OCI-LY1 (cell line): ENCODE measurements around the gene KLF3.

Source experiments
- H2AFZ ChIP-seq: fragments of 200-600 bp; sonication (generic), shearing (Covaris generic); 2 replicates; pipeline ENCODE4 v1.6.0; 2014; ENCODE audit warnings: antibody characterized with exemption, mild to moderate bottlenecking, low read length
- H3F3A ChIP-seq: fragments of 200-600 bp; sonication (generic), shearing (Covaris generic); 2 replicates; pipeline ENCODE4 v1.6.0; 2014; ENCODE audit warnings: mild to moderate bottlenecking, antibody characterized with exemption, low read length, moderate library complexity; ENCODE audit not compliant: insufficient read depth
- H3K27ac ChIP-seq: fragments of 200-600 bp; sonication (generic); 2 replicates; pipeline ENCODE4 v1.5.1; 2014; ENCODE audit warnings: low read length, mixed run types, mild to moderate bottlenecking, low read depth; ENCODE audit not compliant: poor library complexity, severe bottlenecking
- H3K27me3 ChIP-seq: fragments of 200-600 bp; sonication (generic); 2 replicates; pipeline ENCODE4 v1.6.0; 2014; ENCODE audit warnings: antibody characterized with exemption, mild to moderate bottlenecking, low read length, moderate library complexity; ENCODE audit not compliant: insufficient read depth
- H3K36me3 ChIP-seq: fragments of 200-600 bp; sonication (generic); 2 replicates; pipeline ENCODE4 v1.6.1; 2014; ENCODE audit warnings: mild to moderate bottlenecking, antibody characterized with exemption, low read length, moderate library complexity, mixed read lengths; ENCODE audit not compliant: insufficient read depth
- H3K4me1 ChIP-seq: fragments of 200-600 bp; sonication (generic); 2 replicates; pipeline ENCODE4 v1.5.1; 2014; ENCODE audit warnings: mild to moderate bottlenecking, low read length, moderate library complexity; ENCODE audit not compliant: insufficient read depth, severe bottlenecking
- H3K4me2 ChIP-seq: fragments of 200-600 bp; sonication (generic), shearing (Covaris generic); 2 replicates; pipeline ENCODE4 v1.6.1; 2014; ENCODE audit warnings: low read length
- H3K4me3 ChIP-seq: fragments of 200-600 bp; sonication (generic); 2 replicates; pipeline ENCODE4 v1.5.1; 2014; ENCODE audit warnings: low read length, low read depth, mild to moderate bottlenecking, mixed read lengths; ENCODE audit not compliant: poor library complexity, severe bottlenecking
- H3K79me2 ChIP-seq: fragments of 200-600 bp; shearing (Covaris generic); 2 replicates; pipeline ENCODE4 v1.6.1; 2016; ENCODE audit warnings: mixed run types, low read length, mixed read lengths; ENCODE audit not compliant: insufficient read depth
- H3K9ac ChIP-seq: fragments of 200-600 bp; sonication (generic), shearing (Covaris generic); 2 replicates; pipeline ENCODE4 v1.6.1; 2014; ENCODE audit warnings: mild to moderate bottlenecking, low read length, mixed read lengths
- H3K9me2 ChIP-seq: fragments of 200-600 bp; sonication (generic), shearing (Covaris generic); 2 replicates; pipeline ENCODE4 v1.6.1; 2014; ENCODE audit warnings: low read depth, mild to moderate bottlenecking, low read length, mixed read lengths
- H3K9me3 ChIP-seq: fragments of 200-600 bp; shearing (Covaris generic); 2 replicates; pipeline ENCODE4 v1.6.1; 2014; ENCODE audit warnings: low read length, mixed read lengths
- H4K20me1 ChIP-seq: fragments of 200-600 bp; sonication (generic), shearing (Covaris generic); 2 replicates; pipeline ENCODE4 v1.6.0; 2016; ENCODE audit warnings: mild to moderate bottlenecking, low read length; ENCODE audit not compliant: insufficient read depth
- CTCF ChIP-seq: fragments of 200-600 bp; sonication (generic), shearing (Covaris generic); IDR thresholded peaks from 2 replicates; pipeline ENCODE4 v1.5.1; 2017; ENCODE audit warnings: mild to moderate bottlenecking, antibody characterized with exemption, low read length, moderate library complexity, mixed read lengths
- EZH2 ChIP-seq: fragments of 200-600 bp; sonication (generic), shearing (Covaris generic); IDR thresholded peaks from 2 replicates; pipeline ENCODE4 v1.8.0; 2017; ENCODE audit warnings: borderline replicate concordance, mixed run types, mild to moderate bottlenecking, antibody characterized with exemption, low read length, moderate library complexity, mixed read lengths

The KLF3 gene

GRCh38 chr4:38663801-38664705, at the start of gene KLF3:
Gene KLF3, plus strand, starts transcription at chr4:38664199. Its CDS starts 16,427 bp downstream, at chr4:38680626.
- no peak for TF ChIP-seq EZH2
- TF ChIP-seq CTCF, result no peak
- Histone ChIP-seq H3K4me3 (peak within 1 kb of the TSS; percentile 63), H3K79me2 (no peaks in the 10 kb centered on the region), H3F3A (0 out of 2 replicates have a peak, but pooled peaks cover 3% of the 10 kb centered on the region), H3K9ac (peak within 1 kb of the TSS; percentile 47; the same call in 1 of the 2 replicates), H4K20me1 (no peaks in the 10 kb centered on the region), H3K9me2 (no peaks in the 10 kb centered on the region), H3K27ac (no peak within 1 kb of the TSS), H3K36me3 (no peaks in the 10 kb centered on the region), H3K4me1 (peaks cover 4% of the 10 kb centered on the region), H2AFZ (no peak within 1 kb of the TSS; the same call in 1 of the 2 replicates), H3K27me3 (no peaks in the 10 kb centered on the region; the same call in 1 of the 2 replicates), H3K9me3 (no peaks in the 10 kb centered on the region), H3K4me2 (peak within 1 kb of the TSS; percentile 84)

DNA sequence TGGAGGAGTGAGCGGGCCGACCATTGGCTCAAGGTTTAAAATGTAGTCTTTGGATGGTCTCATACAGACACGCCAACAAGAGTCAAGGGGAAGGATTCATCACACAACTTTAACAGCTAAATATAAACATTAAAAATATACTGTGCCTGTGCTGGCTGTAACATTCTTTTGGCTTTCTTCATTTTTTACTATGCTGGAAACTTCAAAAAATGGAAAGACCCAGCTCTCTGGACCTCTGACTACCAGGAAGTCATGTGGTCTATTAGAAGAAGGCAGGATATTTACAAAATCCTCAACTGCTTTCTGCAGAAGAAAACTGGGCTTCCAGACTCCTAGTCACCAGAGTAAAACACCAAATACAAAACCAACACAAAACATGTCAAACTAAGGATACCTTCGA, 49.8 kb upstream of the KLF3 start:
- no peaks in the 10 kb centered on the region for H3K79me2 ChIP-seq
- no peak for TF ChIP-seq CTCF
- TF ChIP-seq EZH2, result no peak
- H3K9me3 ChIP-seq, result no peaks in the 10 kb centered on the region
- H3K36me3 ChIP-seq, result no peaks in the 10 kb centered on the region
- H3K4me2 ChIP-seq, result no peak overlapping the region
- no peak overlapping the region for H3K27ac ChIP-seq
- no peaks in the 10 kb centered on the region for H4K20me1 ChIP-seq
- no peaks in the 10 kb centered on the region for H3K9me2 ChIP-seq
- H3K9ac ChIP-seq, result no peak overlapping the region
- H3F3A ChIP-seq, result no peaks in the 10 kb centered on the region
- no peaks in the 10 kb centered on the region for H3K4me1 ChIP-seq
- H3K4me3 ChIP-seq, result no peak overlapping the region
- H2AFZ ChIP-seq, result no peak overlapping the region
- no peaks in the 10 kb centered on the region for H3K27me3 ChIP-seq

GRCh38 chr4:38615847-38616246, 48.2 kb upstream of the KLF3 start:
- H4K20me1 ChIP-seq, result no peaks in the 10 kb centered on the region
- H2AFZ ChIP-seq, result no peak overlapping the region
- H3K27ac ChIP-seq, result no peak overlapping the region
- H3K4me1 ChIP-seq, result no peaks in the 10 kb centered on the region
- H3K79me2 ChIP-seq, result no peaks in the 10 kb centered on the region
- no peaks in the 10 kb centered on the region for H3K27me3 ChIP-seq
- no peak overlapping the region for H3K4me3 ChIP-seq
- no peak overlapping the region for H3K4me2 ChIP-seq
- no peaks in the 10 kb centered on the region for H3K36me3 ChIP-seq
- TF ChIP-seq EZH2 (no peak), CTCF (no peak)
- no peaks in the 10 kb centered on the region for H3K9me3 ChIP-seq
- H3F3A ChIP-seq, result no peaks in the 10 kb centered on the region
- H3K9ac ChIP-seq, result no peak overlapping the region
- no peaks in the 10 kb centered on the region for H3K9me2 ChIP-seq
